ENCODE results near the gene AK1. TPM values are rescaled to one million over a fixed set of nuclear protein-coding genes. Genes with fewer than 3 reads are reported as not detected.

The AK1 gene
- total and polyA plus RNA-seq, 9 of the 15 experiments (the other 6 are each of a cell fraction or from before 2014, with no cell fraction given): 10.1 to 71.8 (median 39.0) TPM

- POLR2A ChIA-PET: no interaction called here
- Histone ChIP-seq H3K9me1 (ENCODE audit: control insufficient read depth, insufficient read depth, low read length) (no peaks in the 10 kb centered on the region), H3K4me3 (no peak overlapping the region), H3K9ac (ENCODE audit: insufficient read depth in 1 of 2, low read depth in 2 of 2, low read length in 2 of 2) (no peak overlapping the region), H3K4me2 (ENCODE audit: insufficient read depth, low read length) (no peak overlapping the region), H3K27ac (ENCODE audit: extremely low read depth, low read depth, low read length) (no peak overlapping the region), H3K27me3 (ENCODE audit: control insufficient read depth in 2 of 2, insufficient read depth in 2 of 2, low read length in 2 of 2) (no peaks in the 10 kb centered on the region), H3K9me3 (replicated peaks; ENCODE audit: control insufficient read depth, insufficient read depth, low read depth, low read length) (no peaks in the 10 kb centered on the region), H3K79me2 (ENCODE audit: control insufficient read depth, insufficient read depth, low read length) (no peaks in the 10 kb centered on the region), H3K36me3 (ENCODE audit: control insufficient read depth, insufficient read depth, low read length) (no peaks in the 10 kb centered on the region), H4K20me1 (replicated peaks; ENCODE audit: control insufficient read depth, insufficient read depth, low read length) (no peaks in the 10 kb centered on the region), H3K4me1 (replicated peaks in 1 of 2; ENCODE audit: control insufficient read depth in 2 of 2, insufficient read depth in 2 of 2, low read length in 2 of 2) (peaks cover 20 to 31% of the 10 kb centered on the region in 2 experiments), H2AFZ (ENCODE audit: low read depth, low read length) (no peak overlapping the region)
- CTCF ChIA-PET (ENCODE audit: low intra/inter-chr PET ratio): no interaction called here
- TF ChIP-seq, protein P1, sequence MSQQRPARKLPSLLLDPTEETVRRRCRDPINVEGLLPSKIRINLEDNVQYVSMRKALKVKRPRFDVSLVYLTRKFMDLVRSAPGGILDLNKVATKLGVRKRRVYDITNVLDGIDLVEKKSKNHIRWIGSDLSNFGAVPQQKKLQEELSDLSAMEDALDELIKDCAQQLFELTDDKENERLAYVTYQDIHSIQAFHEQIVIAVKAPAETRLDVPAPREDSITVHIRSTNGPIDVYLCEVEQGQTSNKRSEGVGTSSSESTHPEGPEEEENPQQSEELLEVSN (IDR thresholded peaks at IDR 0.05; ENCODE audit: borderline replicate concordance in 1 of 2, extremely low read depth in 1 of 2, insufficient read depth in 1 of 2, insufficient read length in 1 of 2, low read depth in 1 of 2, low read length in 1 of 2, poor library complexity in 1 of 2, severe bottlenecking in 1 of 2): no peak
- TF ChIP-seq SRF (CRISPR knock-in tag; IDR thresholded peaks at IDR 0.05): no peak
- TF ChIP-seq MCM7 (IDR thresholded peaks at IDR 0.05): no peak
- no peak for TF ChIP-seq ZFX (CRISPR knock-in tag; IDR thresholded peaks at IDR 0.05)
- TF ChIP-seq, protein P2, sequence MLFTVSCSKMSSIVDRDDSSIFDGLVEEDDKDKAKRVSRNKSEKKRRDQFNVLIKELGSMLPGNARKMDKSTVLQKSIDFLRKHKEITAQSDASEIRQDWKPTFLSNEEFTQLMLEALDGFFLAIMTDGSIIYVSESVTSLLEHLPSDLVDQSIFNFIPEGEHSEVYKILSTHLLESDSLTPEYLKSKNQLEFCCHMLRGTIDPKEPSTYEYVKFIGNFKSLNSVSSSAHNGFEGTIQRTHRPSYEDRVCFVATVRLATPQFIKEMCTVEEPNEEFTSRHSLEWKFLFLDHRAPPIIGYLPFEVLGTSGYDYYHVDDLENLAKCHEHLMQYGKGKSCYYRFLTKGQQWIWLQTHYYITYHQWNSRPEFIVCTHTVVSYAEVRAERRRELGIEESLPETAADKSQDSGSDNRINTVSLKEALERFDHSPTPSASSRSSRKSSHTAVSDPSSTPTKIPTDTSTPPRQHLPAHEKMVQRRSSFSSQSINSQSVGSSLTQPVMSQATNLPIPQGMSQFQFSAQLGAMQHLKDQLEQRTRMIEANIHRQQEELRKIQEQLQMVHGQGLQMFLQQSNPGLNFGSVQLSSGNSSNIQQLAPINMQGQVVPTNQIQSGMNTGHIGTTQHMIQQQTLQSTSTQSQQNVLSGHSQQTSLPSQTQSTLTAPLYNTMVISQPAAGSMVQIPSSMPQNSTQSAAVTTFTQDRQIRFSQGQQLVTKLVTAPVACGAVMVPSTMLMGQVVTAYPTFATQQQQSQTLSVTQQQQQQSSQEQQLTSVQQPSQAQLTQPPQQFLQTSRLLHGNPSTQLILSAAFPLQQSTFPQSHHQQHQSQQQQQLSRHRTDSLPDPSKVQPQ (CRISPR knock-in tag; IDR thresholded peaks at IDR 0.05; ENCODE audit: borderline replicate concordance): no peak
- no peak for TF ChIP-seq ADNP (tag; IDR thresholded peaks at IDR 0.05)
- TF ChIP-seq CHD2 (IDR thresholded peaks at IDR 0.05; ENCODE audit: low read depth, low read length): no peak
- TF ChIP-seq ZNF507 (tag; conservative IDR thresholded peaks at IDR 0.05): no peak
- TF ChIP-seq BCOR (IDR thresholded peaks at IDR 0.05): no peak
- WGBS (ENCODE audit: insufficient coverage, low coverage, missing lambda C conversion rate): 53% methylated on average over 7 of the region's 7 CpGs
- ATAC-seq: no peak
- intact Hi-C loops (cut with micrococcal nuclease): no loop called here
- no TSS peak for BruUV-seq (replicated peaks)
- FAIRE-seq: no peak
- in situ Hi-C loops (cut with MboI): no loop called here
- no peak for DNase-seq (ENCODE audit: extremely low read depth in 1 of 4, low spot score in 3 of 4)
Measured at GRCh38 chr9:127832248-127832647, 45.2 kb downstream of the AK1 start.
